K562 (cell line): Measurements from ENCODE around the gene PHF24. TPM values are rescaled to one million over a fixed set of nuclear protein-coding genes. Genes with fewer than 3 reads are reported as not detected.

ENCODE experiments used
- ARHGAP35 ChIP-seq: fragments of 450-650 bp; IDR thresholded peaks from 2 replicates; pipeline ENCODE4 v1.6.1; 2018; ENCODE audit not compliant: partially characterized antibody
- ATF1 ChIP-seq, 2 experiments: fragments of 450-650 bp in 1 of 2; IDR thresholded peaks; 2 replicates each; pipeline ENCODE4 v1.6.1; 2016; ENCODE audit warnings: missing compliant biosample characterization in 1 of 2, missing genetic modification characterization in 1 of 2
- CBX1 ChIP-seq: sonication (generic); IDR thresholded peaks from 2 replicates; pipeline ENCODE4 v1.6.1; 2016; ENCODE audit warnings: antibody characterized with exemption, low read depth, mild to moderate bottlenecking
- CBX8 ChIP-seq: fragments of 200-600 bp; sonication (generic); IDR thresholded peaks from 2 replicates; pipeline ENCODE4 v1.6.1; 2012; ENCODE audit warnings: borderline replicate concordance, mixed run types, low read depth, mild to moderate bottlenecking, moderate library complexity, mixed read lengths, low read length, control low read depth, inconsistent platforms; ENCODE audit not compliant: poor library complexity, severe bottlenecking; ENCODE audit errors: extremely low read depth
- DDX20 ChIP-seq: fragments of 450-650 bp; IDR thresholded peaks from 2 replicates; pipeline ENCODE4 v1.6.1; 2016; ENCODE audit warnings: missing genetic modification characterization, low read depth, mild to moderate bottlenecking, missing compliant biosample characterization, moderate library complexity
- DNMT1 ChIP-seq: fragments of 450-650 bp; IDR thresholded peaks from 2 replicates; pipeline ENCODE4 v1.6.1; 2016; ENCODE audit warnings: antibody characterized with exemption, mild to moderate bottlenecking
- GABPB2 ChIP-seq: fragments of 250-450 bp; sonication (Bioruptor Pico); conservative IDR thresholded peaks from 2 replicates; pipeline ENCODE4 v1.5.1; 2021; ENCODE audit warnings: mild to moderate bottlenecking
- MYNN ChIP-seq, 2 experiments: sonication (generic); formaldehyde crosslinking in 1 of 2; IDR thresholded peaks; 2 replicates each; pipeline versions ENCODE4 v1.5.0 to v1.6.1; 2016 to 2020; ENCODE audit warnings: antibody characterized with exemption in 1 of 2, missing genetic modification reagents in 1 of 2
- NFATC3 ChIP-seq: fragments of 450-650 bp; IDR thresholded peaks from 2 replicates; pipeline ENCODE4 v1.6.1; 2017; ENCODE audit warnings: mild to moderate bottlenecking
- NRF1 ChIP-seq, 2 experiments: fragments of 450-650 bp; IDR thresholded peaks in 1 of 2; conservative IDR thresholded peaks in 1 of 2; 2 replicates each; pipeline ENCODE4 v1.6.1; 2014; ENCODE audit warnings: mild to moderate bottlenecking in 2 of 2
- SAFB ChIP-seq: fragments of 200-400 bp; formaldehyde crosslinking; IDR thresholded peaks from 2 replicates; pipeline ENCODE4 v1.6.1; 2017; ENCODE audit warnings: low read depth, low read length, borderline replicate concordance
- SMARCA4 ChIP-seq: fragments of 450-650 bp; IDR thresholded peaks from 2 replicates; pipeline ENCODE4 v1.6.1; 2016
- TAL1 ChIP-seq: fragments of 450-650 bp; IDR thresholded peaks from 2 replicates; pipeline ENCODE4 v1.6.1; 2016; ENCODE audit warnings: mild to moderate bottlenecking
- TBL1XR1 ChIP-seq, 2 experiments: IDR thresholded peaks; 2 replicates each; pipeline ENCODE4 v1.6.1; 2012; ENCODE audit warnings: improper control_type of control experiment in 2 of 2, low read length in 2 of 2, mild to moderate bottlenecking in 1 of 2
- ZFP30 ChIP-seq: fragments of 250-450 bp; sonication (Bioruptor Pico); IDR thresholded peaks from 2 replicates; pipeline ENCODE4 v1.8.0; 2022; ENCODE audit warnings: moderate library complexity, mild to moderate bottlenecking, inconsistent platforms, borderline replicate concordance
- ZFP36 ChIP-seq: fragments of 150-350 bp; IDR thresholded peaks from 2 replicates; pipeline ENCODE4 v1.6.1; 2018; ENCODE audit warnings: low read length, low read depth; ENCODE audit not compliant: partially characterized antibody
- ZNF175 ChIP-seq: fragments of 200-800 bp; sonication (Bioruptor generic); IDR thresholded peaks from 2 replicates; pipeline ENCODE4 v1.6.1; 2016; ENCODE audit warnings: low read depth, mild to moderate bottlenecking, missing genetic modification characterization, missing compliant biosample characterization
- ZNF316 ChIP-seq: fragments of 450-650 bp; IDR thresholded peaks from 2 replicates; pipeline ENCODE4 v1.6.1; 2016
- ZNF717 ChIP-seq: fragments of 250-450 bp; sonication (Bioruptor Pico); IDR thresholded peaks from 2 replicates; pipeline ENCODE4 v1.5.0; 2021
- ZSCAN29 ChIP-seq: fragments of 450-650 bp; IDR thresholded peaks from 2 replicates; pipeline ENCODE4 v1.6.1; 2017
- polyA plus RNA-seq, 8 experiments: library from polyadenylated mRNA; depleted of rRNA in 4 of 8; stranded (reverse) in 5 of 8; unstranded in 3 of 8; fragments of >200 nt; fragmentation: Nextera tagmentation in 2 of 8; fragmentation: Illumina TruSeq in 1 of 8; extraction: Ambion mirVana in 2 of 8; extraction: Trizol in 1 of 8; gene quantifications; 2 replicates each; pipeline versions ENCODE4 v1.2.1 to v1.2.3, GENCODE V29; 2011 to 2014; ENCODE audit warnings: inconsistent platforms in 1 of 8, missing spikeins in 1 of 8
- total RNA-seq, 7 experiments: library from RNA; depleted of rRNA in 6 of 7; stranded (reverse); fragments of >200 nt in 6 of 7; fragmentation: Illumina TruSeq in 2 of 7; extraction: Trizol in 2 of 7; gene quantifications; 2 replicates each; pipeline versions ENCODE4 v1.2.1 to v1.2.3, GENCODE V29; 2011 to 2021; ENCODE audit warnings: low replicate concordance in 1 of 7
- TF ChIP-seq, protein P1 (sequence below): fragments of 450-650 bp; IDR thresholded peaks from 2 replicates; pipeline ENCODE4 v1.6.1; 2016
- TF ChIP-seq, protein P2 (sequence below), 2 experiments: fragments of 450-650 bp; IDR thresholded peaks; 2 replicates each; pipeline ENCODE4 v1.6.1; 2018; ENCODE audit warnings: mild to moderate bottlenecking in 2 of 2, low read depth in 1 of 2; ENCODE audit not compliant: partially characterized antibody in 2 of 2
- TF ChIP-seq, protein P3 (sequence below): sonication (generic); formaldehyde crosslinking; IDR thresholded peaks from 2 replicates; pipeline ENCODE4 v1.4.0; 2020; ENCODE audit warnings: mild to moderate bottlenecking, missing genetic modification reagents

PHF24 gene
- total and polyA plus RNA-seq, 9 of the 15 experiments (the other 6 are each of a cell fraction or from before 2014, with no cell fraction given), result 0.01 TPM; not detected in 7

DNA sequence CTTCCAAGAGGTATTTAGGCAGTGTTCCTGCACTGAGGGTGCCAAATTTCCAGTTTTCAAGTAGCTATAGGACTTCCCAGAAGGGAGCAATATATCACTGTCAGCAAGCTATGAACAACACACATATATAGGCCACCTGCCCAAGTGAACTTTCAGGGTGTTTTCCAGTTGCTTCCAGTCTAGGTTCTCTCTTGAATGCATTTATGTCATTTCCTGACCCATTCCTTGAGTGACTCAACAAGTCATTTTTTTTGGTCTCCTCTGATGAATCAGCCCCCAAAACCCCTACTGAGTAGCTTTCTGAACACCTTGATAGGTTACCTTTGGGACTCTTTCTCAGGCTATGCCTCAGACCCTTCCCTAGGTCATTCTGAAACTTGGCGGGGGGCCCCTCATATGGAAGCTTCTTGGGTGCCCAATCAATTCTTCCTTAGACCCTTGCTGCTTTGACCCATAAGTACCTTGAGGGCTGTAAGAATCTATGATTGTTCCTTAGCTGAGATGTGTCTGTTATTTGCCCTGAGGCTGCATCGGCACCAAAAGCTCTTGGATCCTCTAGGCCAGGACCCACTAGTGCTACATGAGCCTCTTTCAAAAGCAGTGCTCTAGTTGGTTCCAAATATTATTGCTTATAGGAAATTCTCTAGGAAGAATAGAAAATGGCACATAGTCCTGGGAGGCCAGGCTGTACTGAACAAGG, 43.9 kb downstream of the PHF24 start (continued):
- TF ChIP-seq, protein P1, sequence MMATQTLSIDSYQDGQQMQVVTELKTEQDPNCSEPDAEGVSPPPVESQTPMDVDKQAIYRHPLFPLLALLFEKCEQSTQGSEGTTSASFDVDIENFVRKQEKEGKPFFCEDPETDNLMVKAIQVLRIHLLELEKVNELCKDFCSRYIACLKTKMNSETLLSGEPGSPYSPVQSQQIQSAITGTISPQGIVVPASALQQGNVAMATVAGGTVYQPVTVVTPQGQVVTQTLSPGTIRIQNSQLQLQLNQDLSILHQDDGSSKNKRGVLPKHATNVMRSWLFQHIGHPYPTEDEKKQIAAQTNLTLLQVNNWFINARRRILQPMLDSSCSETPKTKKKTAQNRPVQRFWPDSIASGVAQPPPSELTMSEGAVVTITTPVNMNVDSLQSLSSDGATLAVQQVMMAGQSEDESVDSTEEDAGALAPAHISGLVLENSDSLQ, result peak; percentile 92
- TF ChIP-seq NRF1 (conservative IDR thresholded peaks at IDR 0.05 in 1 of 2, IDR thresholded peaks at IDR 0.05 in 1 of 2) (no peak), TAL1 (no peak), DDX20 (tag) (no peak), DNMT1 (no peak), SAFB (no peak), MYNN (IDR thresholded peaks at IDR 0.05) (no peak), MYNN (CRISPR knock-in tag; IDR thresholded peaks at IDR 0.05) (no peak), ZNF717 (no peak), ZNF316 (no peak), CBX1 (no peak), SMARCA4 (no peak), ARHGAP35 (no peak), ZFP36 (no peak), NFATC3 (no peak), GABPB2 (CRISPR knock-in tag) (no peak), CBX8 (no peak), ZSCAN29 (no peak), TBL1XR1 (IDR thresholded peaks at IDR 0.05; ENCODE audit: low read length in 2 of 2) (no peak), ZNF175 (CRISPR knock-in tag) (0 out of 2 replicates have a peak, but pooled peaks have one; percentile 5), ZFP30 (CRISPR knock-in tag) (no peak), ATF1 (CRISPR knock-in tag; IDR thresholded peaks at IDR 0.05) (no peak), ATF1 (tag; IDR thresholded peaks at IDR 0.05) (no peak)
- TF ChIP-seq, protein P2, sequence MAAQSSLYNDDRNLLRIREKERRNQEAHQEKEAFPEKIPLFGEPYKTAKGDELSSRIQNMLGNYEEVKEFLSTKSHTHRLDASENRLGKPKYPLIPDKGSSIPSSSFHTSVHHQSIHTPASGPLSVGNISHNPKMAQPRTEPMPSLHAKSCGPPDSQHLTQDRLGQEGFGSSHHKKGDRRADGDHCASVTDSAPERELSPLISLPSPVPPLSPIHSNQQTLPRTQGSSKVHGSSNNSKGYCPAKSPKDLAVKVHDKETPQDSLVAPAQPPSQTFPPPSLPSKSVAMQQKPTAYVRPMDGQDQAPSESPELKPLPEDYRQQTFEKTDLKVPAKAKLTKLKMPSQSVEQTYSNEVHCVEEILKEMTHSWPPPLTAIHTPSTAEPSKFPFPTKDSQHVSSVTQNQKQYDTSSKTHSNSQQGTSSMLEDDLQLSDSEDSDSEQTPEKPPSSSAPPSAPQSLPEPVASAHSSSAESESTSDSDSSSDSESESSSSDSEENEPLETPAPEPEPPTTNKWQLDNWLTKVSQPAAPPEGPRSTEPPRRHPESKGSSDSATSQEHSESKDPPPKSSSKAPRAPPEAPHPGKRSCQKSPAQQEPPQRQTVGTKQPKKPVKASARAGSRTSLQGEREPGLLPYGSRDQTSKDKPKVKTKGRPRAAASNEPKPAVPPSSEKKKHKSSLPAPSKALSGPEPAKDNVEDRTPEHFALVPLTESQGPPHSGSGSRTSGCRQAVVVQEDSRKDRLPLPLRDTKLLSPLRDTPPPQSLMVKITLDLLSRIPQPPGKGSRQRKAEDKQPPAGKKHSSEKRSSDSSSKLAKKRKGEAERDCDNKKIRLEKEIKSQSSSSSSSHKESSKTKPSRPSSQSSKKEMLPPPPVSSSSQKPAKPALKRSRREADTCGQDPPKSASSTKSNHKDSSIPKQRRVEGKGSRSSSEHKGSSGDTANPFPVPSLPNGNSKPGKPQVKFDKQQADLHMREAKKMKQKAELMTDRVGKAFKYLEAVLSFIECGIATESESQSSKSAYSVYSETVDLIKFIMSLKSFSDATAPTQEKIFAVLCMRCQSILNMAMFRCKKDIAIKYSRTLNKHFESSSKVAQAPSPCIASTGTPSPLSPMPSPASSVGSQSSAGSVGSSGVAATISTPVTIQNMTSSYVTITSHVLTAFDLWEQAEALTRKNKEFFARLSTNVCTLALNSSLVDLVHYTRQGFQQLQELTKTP (IDR thresholded peaks at IDR 0.05; ENCODE audit: low read depth in 1 of 2, partially characterized antibody in 2 of 2), result no peak
- TF ChIP-seq, protein P3, sequence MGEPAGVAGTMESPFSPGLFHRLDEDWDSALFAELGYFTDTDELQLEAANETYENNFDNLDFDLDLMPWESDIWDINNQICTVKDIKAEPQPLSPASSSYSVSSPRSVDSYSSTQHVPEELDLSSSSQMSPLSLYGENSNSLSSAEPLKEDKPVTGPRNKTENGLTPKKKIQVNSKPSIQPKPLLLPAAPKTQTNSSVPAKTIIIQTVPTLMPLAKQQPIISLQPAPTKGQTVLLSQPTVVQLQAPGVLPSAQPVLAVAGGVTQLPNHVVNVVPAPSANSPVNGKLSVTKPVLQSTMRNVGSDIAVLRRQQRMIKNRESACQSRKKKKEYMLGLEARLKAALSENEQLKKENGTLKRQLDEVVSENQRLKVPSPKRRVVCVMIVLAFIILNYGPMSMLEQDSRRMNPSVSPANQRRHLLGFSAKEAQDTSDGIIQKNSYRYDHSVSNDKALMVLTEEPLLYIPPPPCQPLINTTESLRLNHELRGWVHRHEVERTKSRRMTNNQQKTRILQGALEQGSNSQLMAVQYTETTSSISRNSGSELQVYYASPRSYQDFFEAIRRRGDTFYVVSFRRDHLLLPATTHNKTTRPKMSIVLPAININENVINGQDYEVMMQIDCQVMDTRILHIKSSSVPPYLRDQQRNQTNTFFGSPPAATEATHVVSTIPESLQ (CRISPR knock-in tag), result no peak
